ENCODE measurements around the gene BOLA3.
"Not testable (repeated sequence)": the region's sequence is repeated elsewhere in the genome, so short reads cannot be mapped to it uniquely, and the experiment has no call there.

BOLA3 gene

GRCh38 chr2:74148457-74149246 is 940 bp upstream of the BOLA3 start:
- DNase-seq, result no peak

- DNase-seq, result no peak
These were observed 584 bp downstream of the BOLA3 start for GRCh38 chr2:74146929-74147726.

- DNase-seq, result no peak
These were observed 5.4 kb downstream of the BOLA3 start for GRCh38 chr2:74142340-74142739.

GRCh38 chr2:74138600-74139323 is 8.9 kb downstream of the BOLA3 start:
- no peak for DNase-seq

- no peak for DNase-seq
These were observed 9.8 kb downstream of the BOLA3 start for GRCh38 chr2:74137651-74138599.

GRCh38 chr2:74131901-74132300 is 15.8 kb downstream of the BOLA3 start:
- DNase-seq, result no peak

GRCh38 chr2:74130211-74130995 is 17.3 kb downstream of the BOLA3 start:
- no peak for DNase-seq

- no peak for DNase-seq
These were observed 19.5 kb downstream of the BOLA3 start for GRCh38 chr2:74128206-74128605.

GRCh38 chr2:74123955-74124354 is 23.8 kb downstream of the BOLA3 start:
- not testable (repeated sequence) for DNase-seq

GRCh38 chr2:74121846-74122245 is 25.9 kb downstream of the BOLA3 start:
- DNase-seq, result not testable (repeated sequence)

GRCh38 chr2:74119912-74120825 is 27.5 kb downstream of the BOLA3 start:
- peak; percentile 76 for DNase-seq

GRCh38 chr2:74119339-74119738 is 28.4 kb downstream of the BOLA3 start:
- no peak for DNase-seq

GRCh38 chr2:74111380-74111779 is 36.3 kb downstream of the BOLA3 start:
- no peak for DNase-seq

GRCh38 chr2:74110537-74110936 is 37.2 kb downstream of the BOLA3 start:
- DNase-seq, result no peak

GRCh38 chr2:74109551-74109950 is 38.2 kb downstream of the BOLA3 start:
- no peak for DNase-seq

GRCh38 chr2:74107071-74107470 is 40.6 kb downstream of the BOLA3 start:
- no peak for DNase-seq

GRCh38 chr2:74105413-74105812 is 42.3 kb downstream of the BOLA3 start:
- DNase-seq, result no peak

GRCh38 chr2:74104839-74105238 is 42.9 kb downstream of the BOLA3 start:
- DNase-seq, result no peak

- no peak for DNase-seq
These were observed 43.9 kb downstream of the BOLA3 start for GRCh38 chr2:74103763-74104162.

GRCh38 chr2:74102516-74102915 is 45.2 kb downstream of the BOLA3 start:
- DNase-seq, result no peak
